HG02938 (cell line): Measurements from ENCODE around the gene SLC66A1.
"Not testable (repeated sequence)": the region's sequence is repeated elsewhere in the genome, so short reads cannot be mapped to it uniquely, and the experiment has no call there.

Source experiments
- ATAC-seq: cut with Tn5 transposase; IDR thresholded peaks from one replicate; pipeline ENCODE4 v1.9.1; 2021; ENCODE audit warnings: mild to moderate bottlenecking, moderate library complexity; ENCODE audit not compliant: unreplicated experiment

Gene SLC66A1

DNA sequence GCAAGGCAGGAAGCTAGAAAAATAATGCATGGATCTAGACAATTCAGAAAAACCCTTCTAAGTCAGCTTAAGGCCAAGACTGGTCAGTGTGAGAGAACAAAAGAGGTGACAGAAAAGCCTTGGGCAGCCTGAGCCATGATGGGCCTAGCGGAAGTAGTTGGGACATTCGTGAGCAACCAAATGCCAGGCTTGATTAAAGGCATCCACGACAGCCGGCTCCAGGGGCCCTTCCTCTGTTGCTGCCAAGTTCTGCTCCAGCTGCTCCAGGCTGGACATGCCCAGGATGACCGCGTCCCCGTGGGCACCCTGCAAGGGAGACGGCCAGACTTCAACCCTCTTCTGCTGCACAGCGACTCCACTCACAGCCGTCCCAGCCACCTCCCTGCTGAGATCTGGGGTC lies 8.0 kb upstream of the SLC66A1 start:
- ATAC-seq: not testable (repeated sequence)

- no peak for ATAC-seq
Observed at GRCh38 chr1:19305880-19306279, 6.2 kb upstream of the SLC66A1 start.

DNA sequence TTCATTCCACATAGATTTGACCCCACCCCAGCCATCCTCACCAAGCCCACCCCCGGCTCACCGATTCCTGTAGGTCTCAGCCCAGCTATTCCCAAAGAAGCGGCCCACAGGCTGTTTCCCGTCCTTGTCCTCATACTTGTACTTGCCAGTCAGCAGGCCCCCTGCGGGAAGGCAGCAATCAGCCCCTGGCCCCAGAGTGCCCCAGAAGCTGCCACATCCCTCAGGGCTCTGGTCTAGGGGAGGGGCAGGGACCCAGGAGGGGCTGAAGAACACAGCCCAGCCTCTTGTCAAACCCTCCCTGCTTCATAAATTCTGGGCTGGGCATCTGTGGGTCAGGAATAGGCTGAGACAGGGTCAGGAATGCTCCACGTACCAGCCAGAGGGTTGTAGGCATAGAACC lies 5.2 kb upstream of the SLC66A1 start:
- ATAC-seq: no peak

DNA sequence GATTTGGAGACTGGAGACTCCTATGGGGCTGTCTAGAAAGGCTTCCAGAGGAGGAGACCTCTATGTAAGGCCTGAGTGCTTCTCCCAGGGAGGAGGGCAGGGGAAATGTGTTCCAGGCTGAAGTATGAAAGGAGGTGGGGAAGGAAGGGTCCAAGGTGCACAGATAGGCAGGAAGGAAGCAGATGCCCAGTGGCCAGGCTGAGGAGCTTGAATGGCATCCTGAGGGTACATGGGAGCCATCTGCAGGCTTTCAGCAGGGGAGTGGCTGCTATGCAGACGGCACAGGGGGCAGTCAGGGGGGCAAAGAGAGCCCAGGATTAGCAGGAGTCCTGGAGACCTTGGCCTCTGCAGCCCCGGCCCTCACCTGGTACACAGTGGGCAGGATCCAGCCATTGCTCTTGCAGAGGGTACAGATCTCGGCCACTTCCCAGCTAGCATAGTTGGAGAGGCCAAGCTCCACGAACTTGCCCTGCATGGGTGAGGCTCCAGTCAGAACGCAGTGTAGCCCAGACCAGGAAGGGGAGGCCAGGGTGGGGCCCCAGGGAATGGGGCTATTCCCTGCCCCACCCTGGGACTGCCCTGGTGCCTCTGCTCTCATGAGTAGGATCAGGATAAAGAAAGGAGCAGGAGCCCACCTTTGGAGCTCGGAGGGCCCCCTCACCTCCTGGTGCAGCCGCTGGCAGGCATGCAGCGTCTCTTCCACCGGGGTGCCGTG lies 4.2 kb upstream of the SLC66A1 start:
- no peak for ATAC-seq

DNA sequence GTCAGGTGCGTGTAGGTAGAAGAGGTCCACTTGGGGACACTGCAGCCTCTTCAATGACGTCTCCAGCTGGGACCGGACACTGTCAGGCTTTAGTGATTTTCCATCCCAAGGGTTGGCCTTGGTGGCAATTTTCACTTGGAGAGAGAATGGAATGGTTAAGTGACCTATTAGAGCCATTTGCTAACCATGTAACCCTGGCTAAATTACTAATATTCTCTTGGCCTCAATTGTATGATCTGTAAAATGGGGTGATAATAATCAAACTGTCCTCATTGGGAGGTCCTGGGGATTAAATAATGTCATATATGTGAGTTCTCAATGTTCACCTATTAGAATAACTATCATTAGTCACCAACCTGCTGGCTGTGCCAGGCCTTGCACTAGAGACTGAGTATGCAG lies 3.6 kb upstream of the SLC66A1 start:
- ATAC-seq: no peak

- ATAC-seq: no peak
Observed at GRCh38 chr1:19309123-19309813, 2.9 kb upstream of the SLC66A1 start.

GRCh38 chr1:19310061-19310460 lies 2.1 kb upstream of the SLC66A1 start:
- no peak for ATAC-seq

DNA sequence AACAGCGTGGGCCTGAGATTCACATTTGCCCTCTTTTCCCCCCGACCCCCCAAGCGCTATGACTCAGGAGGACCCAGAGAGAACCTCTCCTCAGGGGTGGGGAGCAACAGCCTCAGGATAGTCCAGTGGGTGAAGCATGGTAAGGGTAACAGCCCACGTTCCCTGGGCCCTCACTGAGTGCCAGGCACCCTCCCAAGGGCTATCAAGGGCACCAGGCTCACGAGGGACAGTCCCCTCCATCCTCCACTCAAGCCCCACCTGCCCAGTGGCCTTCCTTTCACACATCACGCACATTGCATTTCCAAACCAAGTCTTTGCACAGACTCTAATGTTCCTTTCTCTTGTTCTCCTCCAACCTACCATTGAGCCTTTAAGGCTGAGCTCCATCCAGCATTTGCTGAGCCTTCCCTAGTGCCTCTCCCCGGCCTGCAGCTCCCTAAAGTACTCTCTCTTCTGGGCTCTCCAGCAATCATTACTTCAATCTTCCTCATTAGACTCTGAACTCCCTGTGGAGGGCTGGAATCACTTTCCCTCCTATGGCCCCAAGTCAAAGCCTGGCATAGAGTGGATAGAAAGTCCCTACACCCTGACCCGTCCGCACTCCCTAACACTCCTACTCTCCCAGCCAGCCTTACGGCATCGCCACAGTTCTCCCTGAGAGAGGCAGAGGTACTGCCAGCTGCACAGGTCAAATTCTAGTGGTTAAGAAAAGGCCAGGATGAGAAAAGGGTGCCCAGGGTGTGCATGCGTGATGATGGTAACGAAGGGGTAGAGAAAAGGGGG lies 1.2 kb upstream of the SLC66A1 start:
- no peak for ATAC-seq

DNA sequence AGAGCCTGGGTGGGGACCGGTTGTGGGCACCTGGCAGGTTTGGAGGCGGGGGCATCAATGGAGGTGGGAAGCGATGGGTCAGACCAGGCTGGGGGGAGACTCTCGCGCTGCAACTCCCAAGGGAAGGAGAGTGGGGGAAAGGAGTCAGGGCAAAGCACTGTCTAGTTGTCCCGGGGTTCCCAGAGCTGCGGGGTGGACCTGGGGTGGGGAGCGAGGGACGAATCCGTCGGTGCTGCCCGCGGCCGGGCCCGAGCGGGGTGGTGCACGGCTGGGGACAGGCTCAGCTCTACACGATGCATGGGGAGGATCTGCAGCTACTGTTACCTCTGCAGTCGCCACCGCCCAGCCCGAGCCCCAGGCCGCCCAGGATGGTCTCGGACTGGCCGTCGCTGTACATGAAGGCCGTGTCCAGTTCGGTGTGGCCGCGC lies 609 bp upstream of the SLC66A1 start:
- ATAC-seq: peak; percentile 14

- no peak for ATAC-seq
Observed at GRCh38 chr1:19312782-19313635, 883 bp downstream of the SLC66A1 start.

- ATAC-seq: no peak
Observed at GRCh38 chr1:19313636-19313959, 1.5 kb downstream of the SLC66A1 start.

DNA sequence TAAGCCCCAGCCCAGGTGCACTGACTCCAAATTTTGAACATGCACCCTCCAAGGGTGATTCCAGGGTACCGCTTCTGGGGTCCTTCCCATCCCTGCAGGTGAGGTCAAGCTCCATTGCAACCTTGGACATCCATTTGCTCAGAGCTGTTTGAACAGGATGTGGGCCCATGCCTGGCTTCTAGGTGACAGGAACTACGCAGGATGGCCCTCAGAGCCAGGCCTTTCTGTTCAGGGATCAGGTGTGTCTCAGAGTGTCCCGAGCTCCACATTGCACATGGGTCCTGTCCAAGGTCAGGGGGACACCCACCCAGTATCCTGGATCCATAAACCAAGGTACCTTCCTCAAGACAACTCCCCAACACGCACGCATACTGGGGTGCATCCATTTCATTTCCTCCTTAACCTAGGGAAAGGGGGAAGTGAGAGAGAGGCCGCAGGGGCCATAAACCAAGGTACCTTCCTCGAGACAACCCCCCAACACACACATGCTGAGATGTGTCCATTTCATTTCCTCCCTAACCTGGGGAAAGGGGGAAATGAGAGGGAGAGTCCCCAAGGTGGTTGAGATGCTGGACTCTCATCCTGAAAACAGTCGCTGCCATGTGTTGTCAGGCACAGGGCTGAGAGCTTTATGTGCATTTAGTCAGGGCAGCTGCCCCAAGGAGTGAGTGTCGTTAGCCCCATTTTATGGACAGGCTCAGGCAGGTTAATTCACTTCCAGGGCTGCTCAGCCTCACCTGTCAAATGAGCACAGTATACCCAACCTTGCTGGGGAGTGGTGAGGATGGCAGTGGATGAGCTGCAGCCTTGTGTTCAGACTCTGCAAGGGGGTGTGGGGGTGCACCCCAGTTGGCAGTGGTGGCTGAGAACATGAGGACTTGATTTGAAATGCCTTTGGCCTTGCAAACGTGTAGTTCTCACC lies 2.1 kb downstream of the SLC66A1 start:
- no peak for ATAC-seq

GRCh38 chr1:19315378-19316198 lies 3.5 kb downstream of the SLC66A1 start:
- no peak for ATAC-seq

GRCh38 chr1:19317126-19317910 lies 5.2 kb downstream of the SLC66A1 start:
- no peak for ATAC-seq

DNA sequence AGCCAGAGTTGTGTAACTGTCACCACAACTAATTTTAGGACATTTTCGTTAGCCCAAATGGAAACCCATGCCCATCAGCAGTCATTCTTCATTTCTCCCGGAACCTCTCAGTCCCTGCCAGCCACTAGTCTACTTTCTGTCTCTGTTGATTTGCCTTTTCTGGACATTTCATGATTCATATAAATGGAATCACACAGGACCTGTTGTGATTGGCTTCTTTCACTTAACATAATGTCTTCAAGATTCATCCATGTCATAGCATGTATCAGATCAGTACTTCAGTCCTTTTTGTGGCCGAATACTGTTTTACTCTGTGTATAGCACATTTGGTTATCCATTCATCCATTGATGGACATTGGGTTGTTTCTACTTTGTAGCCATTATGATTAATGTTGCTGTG lies 7.1 kb downstream of the SLC66A1 start:
- no peak for ATAC-seq

DNA sequence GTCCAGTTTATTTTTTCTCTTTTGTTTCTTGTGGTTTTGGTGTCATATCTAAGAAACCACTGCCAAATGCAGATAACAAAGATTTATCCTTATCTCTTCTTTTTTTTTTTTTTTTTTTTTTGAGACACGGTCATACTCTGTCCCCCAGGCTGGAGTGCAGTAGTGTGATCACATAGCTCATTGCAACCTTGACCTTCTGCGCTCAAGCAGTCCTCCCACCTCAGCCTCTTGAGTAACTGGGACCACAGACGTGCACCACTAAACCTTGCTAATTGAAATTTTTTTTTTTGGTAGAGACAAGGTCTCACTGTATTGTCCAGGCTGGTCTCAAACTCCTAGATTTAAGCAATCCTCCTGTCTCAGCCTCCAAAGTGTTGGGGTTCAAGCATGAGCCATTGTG lies 8.9 kb downstream of the SLC66A1 start:
- no peak for ATAC-seq

DNA sequence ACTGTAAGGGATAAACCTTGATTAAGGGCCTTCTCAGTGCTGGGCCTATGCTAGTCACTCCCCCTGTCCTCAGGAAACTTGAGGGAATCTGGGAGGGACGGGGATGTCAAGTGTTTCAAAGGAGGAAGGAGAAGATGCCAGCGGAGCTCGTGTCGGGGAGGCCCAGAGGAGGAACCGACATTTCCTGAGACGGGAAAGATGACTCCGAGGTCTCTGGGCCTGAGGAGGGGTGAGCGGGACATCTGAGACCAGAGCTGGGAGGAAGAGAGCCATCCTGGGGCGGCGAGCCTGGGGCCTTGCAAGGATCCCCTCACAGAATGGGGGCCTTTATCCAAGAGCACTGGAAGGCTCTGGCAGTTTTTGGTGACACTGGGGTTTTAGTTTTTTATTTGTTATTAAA lies 10.4 kb downstream of the SLC66A1 start:
- ATAC-seq: no peak

DNA sequence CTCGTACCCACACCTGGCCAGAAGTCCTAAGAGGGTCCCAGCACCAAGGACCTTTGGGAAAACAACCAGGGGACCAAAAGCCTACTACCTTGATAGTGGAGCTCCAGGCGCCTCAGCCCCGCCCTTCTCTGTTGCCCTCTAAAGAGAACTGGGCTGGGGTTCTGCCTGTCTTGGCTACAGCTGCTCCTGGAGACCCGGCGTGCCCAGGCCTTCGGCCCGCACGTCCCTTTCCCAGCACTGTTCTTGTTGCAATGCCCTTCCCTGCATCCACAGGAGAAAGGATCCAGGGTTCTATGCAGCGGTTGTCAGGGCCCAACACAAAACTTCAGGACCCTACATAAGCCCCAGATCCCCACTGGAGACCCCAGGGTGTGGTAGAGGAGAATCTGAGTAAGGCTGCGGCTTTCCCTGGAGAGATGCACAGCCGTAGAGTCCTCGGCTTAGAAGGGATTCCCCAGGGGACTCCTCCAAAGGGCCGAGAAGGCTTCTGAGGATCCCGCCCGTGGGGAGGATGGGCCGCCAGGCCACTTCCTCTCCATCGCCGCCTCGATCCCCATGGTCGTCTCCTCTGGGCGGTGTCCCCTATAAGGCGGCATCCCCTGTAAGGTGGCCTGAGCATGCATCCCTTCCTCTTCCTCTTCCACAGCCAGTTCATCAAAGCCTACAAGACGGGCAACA lies 12.0 kb downstream of the SLC66A1 start:
- ATAC-seq: no peak
